GM19239 (cell line): ENCODE results near the gene RBP5.
A peak's percentile ranks its signal among the peaks of the same experiment; 100 is the strongest.

Experiments used
- DNase-seq: peaks from one replicate; pipeline ENCODE4 v3.0.0; 2011; ENCODE audit warnings: low spot score; ENCODE audit not compliant: insufficient read length
- FAIRE-seq: peaks from 2 replicates; lab custom pipeline; 2011; peaks lifted over from hg19 to GRCh38; lab: Jason Lieb, UNC

RBP5 gene

DNA sequence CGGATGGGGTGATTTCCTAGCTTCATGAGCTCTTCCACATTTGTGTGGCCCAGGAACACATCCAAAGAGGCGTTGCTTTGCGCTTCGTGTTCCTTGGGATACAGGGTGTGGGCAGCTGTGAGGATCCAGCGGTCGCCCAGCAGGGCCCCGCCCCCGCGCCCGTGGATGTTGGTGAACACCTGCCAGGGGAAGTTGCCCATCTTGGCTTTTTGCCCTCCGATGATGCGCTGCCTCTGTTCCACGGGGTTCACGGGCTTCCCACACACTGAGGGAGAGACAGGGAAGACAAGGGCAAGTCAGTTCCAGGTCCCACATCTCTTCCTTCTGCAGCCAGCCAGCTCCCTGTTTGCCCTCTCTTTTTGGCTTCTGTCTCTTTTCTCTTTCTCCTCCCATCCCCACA lies 47.7 kb downstream of the RBP5 start:
- FAIRE-seq (no peak), DNase-seq (no peak)

DNA sequence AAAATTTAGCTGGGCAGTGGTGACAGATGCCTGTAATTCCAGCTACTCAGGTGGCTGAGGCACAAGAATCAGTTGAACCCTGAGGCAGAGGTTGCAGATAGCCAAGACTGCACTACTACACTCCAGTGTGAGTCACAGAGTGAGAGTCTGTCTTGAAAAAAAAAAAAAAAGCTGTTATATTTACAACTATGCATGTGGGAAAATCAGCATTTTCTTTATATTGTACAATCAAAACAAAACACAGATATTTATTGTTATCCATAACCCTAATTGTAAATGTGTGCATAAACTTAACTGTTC lies 48.9 kb downstream of the RBP5 start:
- FAIRE-seq = no peak
- no peak for DNase-seq

DNA sequence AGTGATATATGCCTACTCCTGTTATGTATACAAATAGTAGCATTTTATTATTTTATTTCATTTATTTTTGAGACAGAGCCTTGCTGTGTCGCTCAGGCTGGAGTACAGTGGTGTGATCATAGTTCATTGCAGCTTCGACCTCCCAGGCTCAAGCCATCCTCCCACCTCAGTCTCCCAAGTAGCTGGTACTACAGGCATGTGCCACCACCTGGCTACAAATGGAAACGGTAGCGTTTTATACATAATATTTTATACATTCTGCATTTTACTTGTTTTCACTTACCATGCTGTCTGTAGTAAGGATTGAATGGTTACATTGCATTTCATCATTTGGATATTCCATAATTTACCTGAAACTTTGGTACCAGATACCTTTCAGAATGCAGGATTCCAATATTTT lies 50.5 kb downstream of the RBP5 start:
- DNase-seq (no peak), FAIRE-seq (no peak)

GRCh38 chr12:7076493-7076892 lies 52.2 kb downstream of the RBP5 start:
- DNase-seq (no peak), FAIRE-seq (no peak)

- FAIRE-seq = peak; percentile 28
- no peak for DNase-seq
These were observed 52.8 kb downstream of the RBP5 start for GRCh38 chr12:7075939-7076338.

DNA sequence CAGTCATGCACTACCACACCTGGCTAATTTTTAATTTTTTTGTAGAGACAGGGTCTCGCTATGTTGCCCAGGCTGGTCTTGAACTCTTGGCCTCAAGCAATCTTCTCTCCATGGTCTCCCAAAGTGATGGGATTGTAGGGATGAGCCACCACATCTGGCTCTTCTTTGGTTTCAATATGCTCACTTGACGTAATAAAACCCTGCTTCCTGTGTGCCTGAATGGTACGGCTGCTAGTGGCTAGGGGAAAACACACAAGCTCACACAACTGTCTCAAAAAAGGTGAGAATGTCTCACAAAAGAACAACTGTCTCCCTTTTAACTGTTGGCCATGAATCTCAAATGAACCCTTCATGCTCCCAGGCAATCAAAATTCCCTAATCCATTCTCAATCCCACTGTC lies 53.2 kb downstream of the RBP5 start:
- DNase-seq (no peak), FAIRE-seq (no peak)

GRCh38 chr12:7073946-7074345 lies 54.7 kb downstream of the RBP5 start:
- FAIRE-seq (no peak), DNase-seq (no peak)
